Left lung (tissue), 10 donors: ENCODE data around the gene GALNT13. TPM values are rescaled to one million over a fixed set of nuclear protein-coding genes. Genes with fewer than 3 reads are reported as not detected.

Experiments used
- ATAC-seq: fragments of 200-7000 bp; cut with Tn5 transposase; one replicate; pipeline ENCODE4 v1.9.1; 2020; ENCODE audit warnings: moderate library complexity
- DNase-seq, 4 donors: peaks; one replicate each; pipeline ENCODE4 v3.0.0-alpha.2; 2013 to 2020
- H3K27ac ChIP-seq, 2 donors: fragments of 200-600 bp; sonication (generic) in 1 of 2; one replicate each; pipeline versions ENCODE4 v1.5.0 to v1.8.0; 2020 to 2021
- H3K27me3 ChIP-seq, 2 donors: fragments of 200-600 bp; sonication (generic) in 1 of 2; one replicate each; pipeline versions ENCODE4 v1.5.0 to v1.8.0; 2020 to 2021
- H3K36me3 ChIP-seq, 2 donors: fragments of 200-600 bp; sonication (generic) in 1 of 2; one replicate each; pipeline versions ENCODE4 v1.5.0 to v1.8.0; 2020 to 2021
- H3K4me1 ChIP-seq, 2 donors: fragments of 200-600 bp; one replicate each; pipeline ENCODE4 v1.8.0; 2021
- H3K4me3 ChIP-seq, 2 donors: fragments of 200-600 bp; sonication (generic) in 1 of 2; one replicate each; pipeline versions ENCODE4 v1.5.0 to v1.8.0; 2020 to 2021; ENCODE audit warnings: mild to moderate bottlenecking in 1 of 2
- H3K9me3 ChIP-seq, 2 donors: fragments of 200-600 bp; sonication (generic) in 1 of 2; one replicate each; pipeline versions ENCODE4 v1.5.0 to v1.8.0; 2020 to 2021
- CTCF ChIP-seq, 2 donors: fragments of 200-600 bp; sonication (generic) in 1 of 2; IDR thresholded peaks; one replicate each; pipeline versions ENCODE4 v1.5.0 to v1.8.0; 2021; ENCODE audit warnings: antibody characterized with exemption in 2 of 2
- intact Hi-C, 2 donors: fragments of 100-400 bp; cut with DNase I; formaldehyde crosslinking; loops; one replicate each; pipeline versions ENCODE4 v1.11.2 to v1.14.2; 2022
- polyA plus RNA-seq, 6 donors: library from polyadenylated mRNA; unstranded; fragments of 120-200 nt; gene quantifications; one replicate each; pipeline ENCODE4 v1.2.1, GENCODE V29; 2013; ENCODE audit not compliant: insufficient read length in 6 of 6
- total RNA-seq, 2 donors: library from RNA; stranded (reverse); fragmentation: NEBNext Ultra II Directional; extraction: Animal tissue kit (Norgen Biotek cat#: 25700); gene quantifications; one replicate each; pipeline ENCODE4 v1.2.1, GENCODE V29; 2021
- donor health status: DM: no; HTN: yes; CAD: no.
- donor health status: DM: no; HTN: no; CAD: no.

GALNT13 gene
- total and polyA plus RNA-seq, 8 donors = 1.1 to 26.4 (median 5.9) TPM

DNA sequence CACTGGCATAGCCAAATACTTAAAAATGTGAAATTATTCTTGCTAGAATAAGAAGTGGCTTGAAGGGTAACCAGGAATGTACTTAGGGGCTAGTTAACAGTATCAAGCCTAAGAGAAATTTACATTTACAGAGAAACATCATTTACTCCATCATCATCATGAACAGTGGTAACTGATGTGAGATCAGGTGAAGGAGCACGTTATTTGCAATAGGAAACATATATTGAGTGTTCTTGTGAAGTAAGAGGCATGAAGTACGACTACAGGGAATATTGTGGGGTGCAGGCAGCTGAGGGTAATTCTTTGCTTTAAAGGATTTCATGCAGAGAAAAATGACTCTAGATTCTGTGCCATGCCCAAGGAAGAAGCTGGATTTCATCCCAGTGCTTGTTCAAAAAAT, 220.8 kb downstream of the GALNT13 start:
- intact Hi-C loops = no loop called here
- Histone ChIP-seq H3K9me3 (no peaks in the 10 kb centered on the region), H3K4me3 (no peak overlapping the region), H3K36me3 (no peaks in the 10 kb centered on the region), H3K27me3 (no peaks in the 10 kb centered on the region), H3K4me1 (no peaks in the 10 kb centered on the region), H3K27ac (no peak overlapping the region)
- DNase-seq = no peak
- ATAC-seq = no peak
- no peak for TF ChIP-seq CTCF (IDR thresholded peaks at IDR 0.05)

DNA sequence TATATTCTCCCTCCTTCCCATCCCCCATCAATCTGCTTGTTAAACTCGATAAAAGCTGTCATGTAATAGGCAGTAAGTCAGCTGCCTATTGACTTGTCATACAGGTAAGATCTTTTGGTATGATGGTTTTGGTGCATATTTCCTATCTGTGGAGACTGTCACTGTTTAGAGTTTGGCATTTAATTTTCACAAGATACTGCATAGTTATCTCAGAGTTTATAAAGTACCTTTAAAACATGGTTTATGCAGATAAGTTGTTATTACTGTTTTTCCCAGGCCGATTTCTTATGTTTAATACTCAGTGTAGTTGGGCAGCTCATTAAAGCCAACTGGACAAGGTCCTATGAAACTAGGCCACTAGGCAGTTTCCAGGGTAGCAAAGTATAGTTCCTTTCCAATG, 222.1 kb downstream of the GALNT13 start:
- no peak overlapping the region for H3K4me3 ChIP-seq
- intact Hi-C loops = no loop called here
- no peaks in the 10 kb centered on the region for H3K4me1 ChIP-seq
- H3K9me3 ChIP-seq = no peaks in the 10 kb centered on the region
- no peaks in the 10 kb centered on the region for H3K27me3 ChIP-seq
- no peaks in the 10 kb centered on the region for H3K36me3 ChIP-seq
- no peak for TF ChIP-seq CTCF (IDR thresholded peaks at IDR 0.05)
- ATAC-seq (no peak), DNase-seq (no peak)
- H3K27ac ChIP-seq = no peak overlapping the region

GRCh38 chr2:154097833-154098398, 226.2 kb downstream of the GALNT13 start:
- Histone ChIP-seq H3K4me3 (no peak overlapping the region), H3K27me3 (no peaks in the 10 kb centered on the region), H3K27ac (no peak overlapping the region), H3K36me3 (no peaks in the 10 kb centered on the region), H3K9me3 (peaks cover 0 to 3% of the 10 kb centered on the region in 2 donors), H3K4me1 (no peaks in the 10 kb centered on the region)
- intact Hi-C loops = no loop called here
- TF ChIP-seq CTCF (IDR thresholded peaks at IDR 0.05) = no peak
- no peak for DNase-seq
- ATAC-seq = no peak

DNA sequence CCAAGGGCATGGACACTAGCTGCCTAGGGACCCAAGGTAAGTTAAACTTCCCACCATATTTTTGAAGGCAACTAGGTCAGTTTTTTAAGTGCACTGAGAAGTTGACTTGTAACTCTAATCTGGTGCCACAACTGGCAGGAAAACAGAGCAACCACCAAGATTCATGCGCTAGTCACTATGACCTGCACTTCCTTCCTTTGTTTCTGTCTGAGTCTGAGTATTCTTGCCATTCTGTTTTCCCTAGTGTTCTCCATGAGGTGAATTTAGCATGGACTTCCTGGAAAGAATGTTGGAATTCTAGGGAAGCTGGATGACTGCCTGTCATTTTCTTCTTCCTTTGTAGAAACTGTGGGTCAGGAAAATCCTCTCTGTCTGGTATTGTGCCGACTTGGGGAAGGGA, 249.0 kb downstream of the GALNT13 start:
- DNase-seq = no peak
- no peaks in the 10 kb centered on the region for H3K36me3 ChIP-seq
- H3K4me3 ChIP-seq = no peak overlapping the region
- no peaks in the 10 kb centered on the region for H3K27me3 ChIP-seq
- no peak for TF ChIP-seq CTCF (IDR thresholded peaks at IDR 0.05)
- H3K9me3 ChIP-seq = peaks cover 0 to 46% of the 10 kb centered on the region in 2 donors
- no peak for ATAC-seq
- intact Hi-C loops = no loop called here
- H3K27ac ChIP-seq = no peak overlapping the region
- no peaks in the 10 kb centered on the region for H3K4me1 ChIP-seq

DNA sequence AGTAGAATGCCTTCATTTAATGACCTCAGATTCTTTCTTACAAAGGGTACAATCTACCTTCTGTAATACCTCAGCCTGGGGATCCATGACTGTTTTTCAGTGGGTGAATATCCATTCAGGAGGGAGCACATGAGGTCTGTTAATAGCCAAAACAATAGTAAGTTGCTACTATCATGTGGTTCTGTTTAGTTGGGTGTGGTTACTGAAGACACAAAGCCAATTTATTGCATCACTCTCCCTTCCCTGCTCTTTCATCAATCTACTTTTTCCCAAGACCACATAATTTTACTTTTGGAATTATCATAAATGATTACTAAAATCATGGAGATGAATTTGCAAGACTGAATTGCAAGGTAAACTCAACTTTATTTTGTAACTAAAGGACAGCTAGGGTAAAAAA, 254.2 kb downstream of the GALNT13 start:
- DNase-seq = no peak
- no peak overlapping the region for H3K4me3 ChIP-seq
- H3K9me3 ChIP-seq = peaks cover 0 to under 1% of the 10 kb centered on the region in 2 donors
- no peaks in the 10 kb centered on the region for H3K27me3 ChIP-seq
- TF ChIP-seq CTCF (IDR thresholded peaks at IDR 0.05) = no peak
- no peaks in the 10 kb centered on the region for H3K36me3 ChIP-seq
- H3K27ac ChIP-seq = no peak overlapping the region
- intact Hi-C loops = no loop called here
- no peaks in the 10 kb centered on the region for H3K4me1 ChIP-seq
- ATAC-seq = no peak
